Measurements from ENCODE around the gene TP53I13. TPM values are rescaled to one million over a fixed set of nuclear protein-coding genes. Genes with fewer than 3 reads are reported as not detected.

Gene TP53I13
- total RNA-seq, 1 donor from 2014 or later: 42.0 TPM

DNA sequence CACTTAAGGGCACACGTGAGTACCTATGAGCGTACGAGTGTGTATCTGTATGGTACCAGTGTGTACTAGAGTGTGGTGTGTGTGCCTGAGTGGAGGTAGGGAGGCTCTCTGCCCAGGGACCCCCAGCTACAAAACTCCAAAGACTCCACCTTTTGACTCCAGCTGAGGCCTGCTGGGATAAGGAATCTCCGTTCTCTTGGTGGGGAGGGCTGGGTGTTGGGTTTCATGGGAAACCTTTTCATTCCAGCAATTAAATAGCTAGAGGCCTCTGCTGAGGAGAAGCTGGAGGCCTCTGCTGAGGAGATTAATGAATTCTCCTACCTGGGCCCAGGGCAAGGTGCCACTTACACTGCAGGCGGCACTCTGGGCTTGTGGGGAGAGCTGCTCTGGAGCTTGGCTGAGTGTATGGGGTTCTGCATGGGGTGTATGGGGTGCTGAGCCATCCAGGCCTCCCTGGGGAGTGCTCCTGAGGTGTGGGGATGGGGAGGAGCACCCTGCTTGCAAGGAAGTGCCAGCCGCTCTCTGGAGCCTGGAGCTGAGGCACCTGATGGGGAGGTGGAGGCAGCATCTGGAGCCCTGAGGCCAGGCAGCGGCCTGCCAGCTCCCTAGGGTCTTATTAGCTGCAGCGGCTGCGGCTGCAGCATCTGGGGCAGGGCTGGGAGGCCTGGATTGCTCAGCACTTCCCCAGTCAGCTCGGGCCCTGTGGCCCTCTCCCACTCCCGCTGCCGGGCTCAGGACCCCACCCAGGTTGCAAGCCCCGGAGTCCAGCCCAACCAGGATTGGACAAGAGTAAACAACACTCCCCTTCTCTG is 29.1 kb downstream of the TP53I13 start:
- peaks cover 49% of the 10 kb centered on the region for H3K4me1 Mint-ChIP-seq (ENCODE audit: unreplicated experiment)
- peak overlapping the region; percentile 47 for H3K27ac Mint-ChIP-seq (ENCODE audit: unreplicated experiment)
- DNase-seq (ENCODE audit: extremely low spot score, unreplicated experiment): no peak
- no peaks in the 10 kb centered on the region for H3K36me3 Mint-ChIP-seq (ENCODE audit: unreplicated experiment)
- no peak overlapping the region for H3K4me3 Mint-ChIP-seq (ENCODE audit: unreplicated experiment)
- H3K9me3 Mint-ChIP-seq (ENCODE audit: unreplicated experiment): no peaks in the 10 kb centered on the region
- no peaks in the 10 kb centered on the region for H3K27me3 Mint-ChIP-seq (ENCODE audit: unreplicated experiment)
- TF ChIP-seq, protein P1, sequence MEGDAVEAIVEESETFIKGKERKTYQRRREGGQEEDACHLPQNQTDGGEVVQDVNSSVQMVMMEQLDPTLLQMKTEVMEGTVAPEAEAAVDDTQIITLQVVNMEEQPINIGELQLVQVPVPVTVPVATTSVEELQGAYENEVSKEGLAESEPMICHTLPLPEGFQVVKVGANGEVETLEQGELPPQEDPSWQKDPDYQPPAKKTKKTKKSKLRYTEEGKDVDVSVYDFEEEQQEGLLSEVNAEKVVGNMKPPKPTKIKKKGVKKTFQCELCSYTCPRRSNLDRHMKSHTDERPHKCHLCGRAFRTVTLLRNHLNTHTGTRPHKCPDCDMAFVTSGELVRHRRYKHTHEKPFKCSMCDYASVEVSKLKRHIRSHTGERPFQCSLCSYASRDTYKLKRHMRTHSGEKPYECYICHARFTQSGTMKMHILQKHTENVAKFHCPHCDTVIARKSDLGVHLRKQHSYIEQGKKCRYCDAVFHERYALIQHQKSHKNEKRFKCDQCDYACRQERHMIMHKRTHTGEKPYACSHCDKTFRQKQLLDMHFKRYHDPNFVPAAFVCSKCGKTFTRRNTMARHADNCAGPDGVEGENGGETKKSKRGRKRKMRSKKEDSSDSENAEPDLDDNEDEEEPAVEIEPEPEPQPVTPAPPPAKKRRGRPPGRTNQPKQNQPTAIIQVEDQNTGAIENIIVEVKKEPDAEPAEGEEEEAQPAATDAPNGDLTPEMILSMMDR (IDR thresholded peaks at IDR 0.05): no peak

DNA sequence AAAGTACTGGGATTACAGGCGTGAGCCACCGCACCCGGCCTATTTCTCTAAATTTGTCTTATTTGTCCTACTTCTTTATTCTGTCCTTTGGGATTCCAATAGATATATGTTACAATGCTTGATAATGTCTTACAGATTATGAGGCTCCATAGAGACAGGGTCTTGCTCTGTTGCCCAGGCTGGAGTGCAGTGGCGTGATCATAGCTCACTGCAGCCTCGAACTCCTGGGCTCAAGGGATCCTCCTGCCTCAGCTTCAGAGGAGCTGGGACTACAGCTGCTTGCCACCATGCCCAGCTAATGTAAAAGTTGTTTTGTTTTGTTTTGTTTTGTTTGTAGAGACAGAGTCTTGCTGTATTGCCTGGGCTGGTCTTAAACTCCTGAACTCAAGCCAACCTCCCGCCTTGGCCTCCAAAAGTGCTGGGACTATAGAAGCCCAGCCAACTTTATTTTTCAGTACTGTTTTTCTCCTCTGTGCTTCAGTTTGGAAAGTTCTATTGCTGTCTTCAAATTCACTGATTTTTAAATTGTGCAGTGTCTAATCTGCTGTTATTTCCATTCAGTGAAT is 34.7 kb downstream of the TP53I13 start:
- H3K27me3 Mint-ChIP-seq (ENCODE audit: unreplicated experiment): no peaks in the 10 kb centered on the region
- no peak for DNase-seq (ENCODE audit: extremely low spot score, unreplicated experiment)
- H3K9me3 Mint-ChIP-seq (ENCODE audit: unreplicated experiment): no peaks in the 10 kb centered on the region
- H3K4me3 Mint-ChIP-seq (ENCODE audit: unreplicated experiment): no peak overlapping the region
- no peaks in the 10 kb centered on the region for H3K36me3 Mint-ChIP-seq (ENCODE audit: unreplicated experiment)
- TF ChIP-seq, protein P1 (IDR thresholded peaks at IDR 0.05): no peak
- peaks cover 13% of the 10 kb centered on the region for H3K4me1 Mint-ChIP-seq (ENCODE audit: unreplicated experiment)
- H3K27ac Mint-ChIP-seq (ENCODE audit: unreplicated experiment): no peak overlapping the region

DNA sequence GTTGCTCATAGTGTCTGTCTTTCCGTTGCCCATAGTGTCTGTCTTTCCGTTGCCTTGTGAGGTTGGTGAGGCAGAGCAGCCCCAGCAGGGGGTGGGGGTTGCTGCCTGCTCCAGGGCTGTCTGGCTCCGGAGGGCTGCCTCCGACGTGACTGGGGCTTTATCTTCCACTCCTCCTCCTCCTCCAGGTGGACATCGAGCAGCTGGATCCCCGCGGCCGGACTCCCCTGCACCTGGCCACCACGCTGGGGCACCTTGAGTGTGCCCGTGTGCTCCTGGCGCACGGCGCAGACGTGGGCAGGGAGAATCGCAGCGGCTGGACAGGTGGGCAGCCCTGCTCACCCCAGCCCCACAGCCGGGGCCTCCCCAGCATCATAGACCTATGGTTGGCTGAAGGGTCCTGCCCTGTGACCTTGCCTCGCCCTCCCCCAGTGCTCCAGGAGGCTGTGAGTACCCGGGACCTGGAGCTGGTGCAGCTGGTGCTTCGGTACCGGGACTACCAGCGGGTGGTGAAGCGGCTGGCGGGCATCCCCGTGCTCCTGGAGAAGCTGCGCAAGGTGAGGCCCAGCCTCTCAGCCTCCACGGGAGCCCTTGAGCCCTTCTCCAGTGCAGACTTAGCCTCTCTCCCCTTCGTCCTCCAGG is 39.2 kb downstream of the TP53I13 start:
- TF ChIP-seq, protein P1 (IDR thresholded peaks at IDR 0.05): no peak
- no peaks in the 10 kb centered on the region for H3K36me3 Mint-ChIP-seq (ENCODE audit: unreplicated experiment)
- H3K4me1 Mint-ChIP-seq (ENCODE audit: unreplicated experiment): peaks cover 7% of the 10 kb centered on the region
- DNase-seq (ENCODE audit: extremely low spot score, unreplicated experiment): no peak
- no peak overlapping the region for H3K27ac Mint-ChIP-seq (ENCODE audit: unreplicated experiment)
- H3K27me3 Mint-ChIP-seq (ENCODE audit: unreplicated experiment): no peaks in the 10 kb centered on the region
- H3K9me3 Mint-ChIP-seq (ENCODE audit: unreplicated experiment): no peaks in the 10 kb centered on the region
- no peak overlapping the region for H3K4me3 Mint-ChIP-seq (ENCODE audit: unreplicated experiment)

DNA sequence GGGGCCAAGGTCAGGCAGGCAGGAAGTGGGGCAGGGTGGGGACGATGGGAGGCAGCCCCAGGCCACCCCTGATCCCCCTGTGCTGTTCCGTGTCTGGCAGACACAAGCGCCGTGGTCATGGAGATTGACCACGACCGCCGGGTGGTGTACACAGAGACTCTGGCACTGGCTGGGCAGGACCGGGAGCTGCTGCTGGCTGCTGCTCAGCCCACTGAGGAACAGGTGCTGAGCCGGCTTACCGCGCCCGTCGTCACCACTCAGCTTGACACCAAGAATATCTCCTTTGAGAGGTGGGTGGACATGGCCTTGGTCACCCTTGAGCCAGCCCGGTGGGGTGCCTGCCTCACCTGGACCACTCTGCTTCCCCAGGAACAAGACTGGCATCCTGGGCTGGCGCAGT is 40.5 kb downstream of the TP53I13 start:
- DNase-seq (ENCODE audit: extremely low spot score, unreplicated experiment): no peak
- H3K27me3 Mint-ChIP-seq (ENCODE audit: unreplicated experiment): no peaks in the 10 kb centered on the region
- H3K36me3 Mint-ChIP-seq (ENCODE audit: unreplicated experiment): peaks cover 2% of the 10 kb centered on the region
- no peak overlapping the region for H3K27ac Mint-ChIP-seq (ENCODE audit: unreplicated experiment)
- no peak overlapping the region for H3K4me3 Mint-ChIP-seq (ENCODE audit: unreplicated experiment)
- H3K9me3 Mint-ChIP-seq (ENCODE audit: unreplicated experiment): no peaks in the 10 kb centered on the region
- TF ChIP-seq, protein P1 (IDR thresholded peaks at IDR 0.05): no peak
- H3K4me1 Mint-ChIP-seq (ENCODE audit: unreplicated experiment): no peaks in the 10 kb centered on the region

DNA sequence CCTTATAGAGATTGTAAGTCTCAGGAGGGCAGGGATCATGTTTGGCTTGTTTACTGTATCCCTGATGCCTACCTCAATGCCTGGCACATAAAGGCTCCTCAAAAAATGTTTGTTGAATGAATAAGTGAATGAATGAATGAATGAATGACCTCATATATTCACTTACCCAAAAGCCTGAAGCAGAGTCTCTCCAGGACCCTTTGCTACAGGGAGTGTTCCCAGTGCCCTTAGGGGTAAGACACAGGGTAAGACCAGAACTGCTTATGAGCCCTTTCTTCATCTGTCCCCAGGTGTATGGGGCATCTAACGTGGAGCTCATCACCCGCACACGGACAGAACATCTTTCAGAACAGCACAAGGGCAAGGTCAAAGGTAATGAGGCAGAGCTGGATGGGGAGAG is 41.9 kb downstream of the TP53I13 start:
- no peaks in the 10 kb centered on the region for H3K9me3 Mint-ChIP-seq (ENCODE audit: unreplicated experiment)
- H3K4me3 Mint-ChIP-seq (ENCODE audit: unreplicated experiment): no peak overlapping the region
- H3K27ac Mint-ChIP-seq (ENCODE audit: unreplicated experiment): no peak overlapping the region
- H3K27me3 Mint-ChIP-seq (ENCODE audit: unreplicated experiment): no peaks in the 10 kb centered on the region
- DNase-seq (ENCODE audit: extremely low spot score, unreplicated experiment): no peak
- H3K4me1 Mint-ChIP-seq (ENCODE audit: unreplicated experiment): peaks cover 3% of the 10 kb centered on the region
- TF ChIP-seq, protein P1 (IDR thresholded peaks at IDR 0.05): no peak
- peaks cover 2% of the 10 kb centered on the region for H3K36me3 Mint-ChIP-seq (ENCODE audit: unreplicated experiment)

All from osteocyte (in vitro differentiated cells).